ENCODE results near the gene CNGB1.
"Not testable (repeated sequence)": the region's sequence is repeated elsewhere in the genome, so short reads cannot be mapped to it uniquely, and the experiment has no call there.

Gene CNGB1

GRCh38 chr16:57946181-57946801 lies 24.6 kb downstream of the CNGB1 start:
- H3K36me3 ChIP-seq (ENCODE audit: control insufficient read depth, insufficient read depth, low read length) = no peaks in the 10 kb centered on the region
- H3K9me3 ChIP-seq (ENCODE audit: control insufficient read depth, insufficient read depth, low read length) = no peaks in the 10 kb centered on the region
- H3K27me3 ChIP-seq (ENCODE audit: control insufficient read depth, insufficient read depth, low read length) = no peaks in the 10 kb centered on the region
- no peak overlapping the region for H3K4me3 ChIP-seq (ENCODE audit: low read depth, low read length)
- H3K9ac ChIP-seq (ENCODE audit: low read depth, low read length) = no peak overlapping the region
- no peaks in the 10 kb centered on the region for H3K4me1 ChIP-seq (ENCODE audit: control insufficient read depth, insufficient read depth, low read length)

GRCh38 chr16:57945740-57946138 lies 25.2 kb downstream of the CNGB1 start:
- H3K36me3 ChIP-seq (ENCODE audit: control insufficient read depth, insufficient read depth, low read length) = no peaks in the 10 kb centered on the region
- H3K27me3 ChIP-seq (ENCODE audit: control insufficient read depth, insufficient read depth, low read length) = no peaks in the 10 kb centered on the region
- H3K4me1 ChIP-seq (ENCODE audit: control insufficient read depth, insufficient read depth, low read length) = no peaks in the 10 kb centered on the region
- no peak overlapping the region for H3K9ac ChIP-seq (ENCODE audit: low read depth, low read length)
- H3K4me3 ChIP-seq (ENCODE audit: low read depth, low read length) = no peak overlapping the region
- no peaks in the 10 kb centered on the region for H3K9me3 ChIP-seq (ENCODE audit: control insufficient read depth, insufficient read depth, low read length)

GRCh38 chr16:57944970-57945739 lies 25.8 kb downstream of the CNGB1 start:
- no peaks in the 10 kb centered on the region for H3K9me3 ChIP-seq (ENCODE audit: control insufficient read depth, insufficient read depth, low read length)
- no peaks in the 10 kb centered on the region for H3K4me1 ChIP-seq (ENCODE audit: control insufficient read depth, insufficient read depth, low read length)
- H3K4me3 ChIP-seq (ENCODE audit: low read depth, low read length) = no peak overlapping the region
- H3K27me3 ChIP-seq (ENCODE audit: control insufficient read depth, insufficient read depth, low read length) = no peaks in the 10 kb centered on the region
- no peak overlapping the region for H3K9ac ChIP-seq (ENCODE audit: low read depth, low read length)
- H3K36me3 ChIP-seq (ENCODE audit: control insufficient read depth, insufficient read depth, low read length) = no peaks in the 10 kb centered on the region

GRCh38 chr16:57943381-57943780 lies 27.5 kb downstream of the CNGB1 start:
- H3K4me3 ChIP-seq (ENCODE audit: low read depth, low read length); H3K27me3 ChIP-seq (ENCODE audit: control insufficient read depth, insufficient read depth, low read length); H3K9ac ChIP-seq (ENCODE audit: low read depth, low read length); H3K36me3 ChIP-seq (ENCODE audit: control insufficient read depth, insufficient read depth, low read length); H3K4me1 ChIP-seq (ENCODE audit: control insufficient read depth, insufficient read depth, low read length); H3K9me3 ChIP-seq (ENCODE audit: control insufficient read depth, insufficient read depth, low read length): not testable (repeated sequence)

- H3K27me3 ChIP-seq (ENCODE audit: control insufficient read depth, insufficient read depth, low read length); H3K36me3 ChIP-seq (ENCODE audit: control insufficient read depth, insufficient read depth, low read length); H3K4me3 ChIP-seq (ENCODE audit: low read depth, low read length); H3K4me1 ChIP-seq (ENCODE audit: control insufficient read depth, insufficient read depth, low read length); H3K9ac ChIP-seq (ENCODE audit: low read depth, low read length); H3K9me3 ChIP-seq (ENCODE audit: control insufficient read depth, insufficient read depth, low read length): not testable (repeated sequence)
Observed at GRCh38 chr16:57941901-57942300, 29.0 kb downstream of the CNGB1 start.

GRCh38 chr16:57941016-57941664 lies 29.8 kb downstream of the CNGB1 start:
- Histone ChIP-seq H3K4me3 (ENCODE audit: low read depth, low read length) (no peak overlapping the region), H3K9ac (ENCODE audit: low read depth, low read length) (no peak overlapping the region), H3K27me3 (ENCODE audit: control insufficient read depth, insufficient read depth, low read length) (no peaks in the 10 kb centered on the region), H3K36me3 (ENCODE audit: control insufficient read depth, insufficient read depth, low read length) (no peaks in the 10 kb centered on the region), H3K4me1 (ENCODE audit: control insufficient read depth, insufficient read depth, low read length) (no peaks in the 10 kb centered on the region), H3K9me3 (ENCODE audit: control insufficient read depth, insufficient read depth, low read length) (no peaks in the 10 kb centered on the region)

GRCh38 chr16:57940382-57940966 lies 30.5 kb downstream of the CNGB1 start:
- no peak overlapping the region for H3K4me3 ChIP-seq (ENCODE audit: low read depth, low read length)
- H3K9ac ChIP-seq (ENCODE audit: low read depth, low read length) = no peak overlapping the region
- H3K27me3 ChIP-seq (ENCODE audit: control insufficient read depth, insufficient read depth, low read length) = no peaks in the 10 kb centered on the region
- H3K36me3 ChIP-seq (ENCODE audit: control insufficient read depth, insufficient read depth, low read length) = no peaks in the 10 kb centered on the region
- no peaks in the 10 kb centered on the region for H3K9me3 ChIP-seq (ENCODE audit: control insufficient read depth, insufficient read depth, low read length)
- H3K4me1 ChIP-seq (ENCODE audit: control insufficient read depth, insufficient read depth, low read length) = no peaks in the 10 kb centered on the region

- no peak overlapping the region for H3K4me3 ChIP-seq (ENCODE audit: low read depth, low read length)
- no peak overlapping the region for H3K9ac ChIP-seq (ENCODE audit: low read depth, low read length)
- H3K4me1 ChIP-seq (ENCODE audit: control insufficient read depth, insufficient read depth, low read length) = no peaks in the 10 kb centered on the region
- no peaks in the 10 kb centered on the region for H3K36me3 ChIP-seq (ENCODE audit: control insufficient read depth, insufficient read depth, low read length)
- no peaks in the 10 kb centered on the region for H3K27me3 ChIP-seq (ENCODE audit: control insufficient read depth, insufficient read depth, low read length)
- no peaks in the 10 kb centered on the region for H3K9me3 ChIP-seq (ENCODE audit: control insufficient read depth, insufficient read depth, low read length)
Observed at GRCh38 chr16:57939872-57940224, 31.1 kb downstream of the CNGB1 start.

GRCh38 chr16:57938936-57939871 lies 31.7 kb downstream of the CNGB1 start:
- Histone ChIP-seq H3K4me3 (ENCODE audit: low read depth, low read length) (no peak overlapping the region), H3K36me3 (ENCODE audit: control insufficient read depth, insufficient read depth, low read length) (no peaks in the 10 kb centered on the region), H3K4me1 (ENCODE audit: control insufficient read depth, insufficient read depth, low read length) (no peaks in the 10 kb centered on the region), H3K27me3 (ENCODE audit: control insufficient read depth, insufficient read depth, low read length) (no peaks in the 10 kb centered on the region), H3K9ac (ENCODE audit: low read depth, low read length) (no peak overlapping the region), H3K9me3 (ENCODE audit: control insufficient read depth, insufficient read depth, low read length) (no peaks in the 10 kb centered on the region)

GRCh38 chr16:57938484-57938883 lies 32.4 kb downstream of the CNGB1 start:
- no peak overlapping the region for H3K4me3 ChIP-seq (ENCODE audit: low read depth, low read length)
- no peaks in the 10 kb centered on the region for H3K4me1 ChIP-seq (ENCODE audit: control insufficient read depth, insufficient read depth, low read length)
- H3K9ac ChIP-seq (ENCODE audit: low read depth, low read length) = no peak overlapping the region
- H3K27me3 ChIP-seq (ENCODE audit: control insufficient read depth, insufficient read depth, low read length) = no peaks in the 10 kb centered on the region
- H3K9me3 ChIP-seq (ENCODE audit: control insufficient read depth, insufficient read depth, low read length) = no peaks in the 10 kb centered on the region
- no peaks in the 10 kb centered on the region for H3K36me3 ChIP-seq (ENCODE audit: control insufficient read depth, insufficient read depth, low read length)

GRCh38 chr16:57937861-57938260 lies 33.1 kb downstream of the CNGB1 start:
- H3K9ac ChIP-seq (ENCODE audit: low read depth, low read length) = no peak overlapping the region
- no peak overlapping the region for H3K4me3 ChIP-seq (ENCODE audit: low read depth, low read length)
- H3K36me3 ChIP-seq (ENCODE audit: control insufficient read depth, insufficient read depth, low read length) = no peaks in the 10 kb centered on the region
- H3K27me3 ChIP-seq (ENCODE audit: control insufficient read depth, insufficient read depth, low read length) = no peaks in the 10 kb centered on the region
- no peaks in the 10 kb centered on the region for H3K4me1 ChIP-seq (ENCODE audit: control insufficient read depth, insufficient read depth, low read length)
- H3K9me3 ChIP-seq (ENCODE audit: control insufficient read depth, insufficient read depth, low read length) = no peaks in the 10 kb centered on the region

Measured in iPS-15b (cell line).